Activated T-cell treated with anti-CD3 and anti-CD28 coated beads, Interleukin-2, amount 50 U/mL, for 72 hours (primary cell): Measurements from ENCODE around the gene LMAN2L. TPM values are rescaled to one million over a fixed set of nuclear protein-coding genes. Genes with fewer than 3 reads are reported as not detected.

Source experiments
- ATAC-seq, 2 donors: fragments of 150-1000 bp; cut with Tn5 transposase; replicated peaks in 1 of 2; 2 replicates each; pipeline ENCODE4 v1.10.0; 2021; ENCODE audit warnings: moderate library complexity in 2 of 2, mild to moderate bottlenecking in 1 of 2
- DNase-seq, 2 donors: peaks; one replicate each; pipeline ENCODE4 v3.0.0; 2021 to 2022; ENCODE audit warnings: mixed read lengths in 1 of 2
- H3K27ac Mint-ChIP-seq: one replicate; pipeline ENCODE4 v1.8.0; 2022; ENCODE audit warnings: mild to moderate bottlenecking, moderate library complexity, mixed read lengths
- H3K27me3 Mint-ChIP-seq: one replicate; pipeline ENCODE4 v1.8.0; 2022; ENCODE audit warnings: low read depth, mixed read lengths
- H3K36me3 Mint-ChIP-seq, 2 donors: one replicate each; pipeline ENCODE4 v1.8.0; 2022; ENCODE audit warnings: mixed read lengths in 2 of 2, mild to moderate bottlenecking in 1 of 2; ENCODE audit not compliant: insufficient read depth in 2 of 2
- H3K4me1 Mint-ChIP-seq: one replicate; pipeline ENCODE4 v1.8.0; 2022; ENCODE audit warnings: low read depth, mixed read lengths
- H3K4me3 Mint-ChIP-seq, 2 donors: one replicate each; pipeline ENCODE4 v1.8.0; 2022; ENCODE audit warnings: mild to moderate bottlenecking in 2 of 2, mixed read lengths in 2 of 2, moderate library complexity in 2 of 2
- H3K9me3 Mint-ChIP-seq, 2 donors: one replicate each; pipeline ENCODE4 v1.8.0; 2022; ENCODE audit warnings: mixed read lengths in 2 of 2
- total RNA-seq, 2 donors: library from RNA; stranded (reverse); gene quantifications; one replicate each; pipeline ENCODE4 v1.2.3, GENCODE V29; 2022

Gene LMAN2L
- total RNA-seq, 2 donors from 2014 or later: 7.8 to 8.0 TPM

DNA sequence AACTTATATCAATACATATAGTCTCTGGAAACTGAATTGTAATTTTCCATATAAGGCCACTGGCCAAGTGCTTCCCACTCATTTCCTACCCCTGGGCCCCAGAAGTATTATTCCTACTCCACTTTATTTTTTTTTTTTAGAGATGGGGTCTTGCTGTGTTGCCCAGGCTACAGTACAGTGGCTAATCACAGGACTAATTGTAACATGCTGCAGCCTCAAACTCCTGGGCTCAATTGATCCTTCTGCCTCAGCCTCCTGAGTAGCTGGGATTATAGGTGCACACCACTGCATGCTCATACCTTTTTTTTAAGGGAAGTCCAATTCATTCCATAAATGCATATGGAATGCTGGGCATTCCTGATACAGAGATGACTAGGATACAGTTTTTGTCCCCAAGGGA, 14.5 kb upstream of the LMAN2L start:
- Mint-ChIP-seq H3K4me1 (peaks cover under 1% of the 10 kb centered on the region), H3K36me3 (no peaks in the 10 kb centered on the region), H3K4me3 (no peak overlapping the region), H3K27me3 (no peaks in the 10 kb centered on the region), H3K27ac (no peak overlapping the region), H3K9me3 (no peaks in the 10 kb centered on the region)
- ATAC-seq (no peak), DNase-seq (no peak)

DNA sequence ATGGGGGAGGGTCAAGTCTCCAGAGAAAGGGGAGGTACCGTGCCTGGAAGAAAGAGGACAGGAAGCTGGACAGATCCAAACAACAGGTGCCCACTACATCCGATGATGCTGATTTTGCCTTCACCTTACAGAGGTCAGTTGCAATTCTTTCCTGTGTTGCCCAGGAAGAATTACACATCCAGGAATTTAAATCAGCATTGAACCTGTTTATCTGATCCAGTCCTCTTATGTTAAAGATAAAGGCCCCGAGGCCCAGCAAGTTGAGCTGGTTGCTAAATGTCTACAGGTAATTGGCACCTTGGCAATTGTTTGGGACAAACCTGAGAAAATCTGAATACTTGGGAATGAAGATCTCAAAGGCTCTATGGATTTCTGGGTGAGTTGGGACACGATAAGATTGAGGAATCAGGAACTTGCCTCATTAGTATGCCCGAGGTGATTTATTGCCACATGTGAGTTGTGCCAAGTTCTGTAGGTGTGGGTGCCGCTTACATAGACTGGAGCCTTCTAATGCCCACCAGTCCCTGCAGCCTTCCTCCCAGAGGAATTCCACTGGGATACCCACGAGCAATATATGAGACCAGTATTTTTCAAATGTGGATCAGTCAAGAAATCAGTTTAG, 13.9 kb upstream of the LMAN2L start:
- Mint-ChIP-seq H3K9me3 (no peaks in the 10 kb centered on the region), H3K4me1 (no peaks in the 10 kb centered on the region), H3K27me3 (no peaks in the 10 kb centered on the region), H3K27ac (no peak overlapping the region), H3K4me3 (no peak overlapping the region), H3K36me3 (no peaks in the 10 kb centered on the region)
- DNase-seq: no peak
- ATAC-seq: no peak

DNA sequence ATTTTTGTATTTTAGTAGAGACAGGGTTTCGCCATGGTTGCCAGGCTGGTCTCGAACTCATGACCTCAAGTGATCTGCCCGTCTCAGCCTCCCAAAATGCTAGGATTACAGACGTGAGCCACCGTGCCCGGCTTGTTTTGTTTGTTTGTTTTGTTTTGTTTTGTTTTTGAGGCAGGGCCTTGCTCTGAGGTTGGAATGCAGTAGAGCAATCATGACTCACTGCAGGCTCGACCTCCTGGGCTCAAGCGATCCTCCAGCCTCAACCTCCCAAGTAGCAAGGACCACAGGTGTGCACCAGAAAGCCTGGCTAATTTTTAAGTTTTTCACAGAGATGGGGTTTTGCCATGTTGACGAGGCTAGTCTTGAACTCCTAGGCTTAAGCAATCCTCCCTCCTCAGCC, 11.9 kb upstream of the LMAN2L start:
- Mint-ChIP-seq H3K27ac (no peak overlapping the region), H3K4me3 (no peak overlapping the region), H3K4me1 (no peaks in the 10 kb centered on the region), H3K27me3 (no peaks in the 10 kb centered on the region), H3K9me3 (no peaks in the 10 kb centered on the region), H3K36me3 (no peaks in the 10 kb centered on the region)
- no peak for ATAC-seq
- no peak for DNase-seq

DNA sequence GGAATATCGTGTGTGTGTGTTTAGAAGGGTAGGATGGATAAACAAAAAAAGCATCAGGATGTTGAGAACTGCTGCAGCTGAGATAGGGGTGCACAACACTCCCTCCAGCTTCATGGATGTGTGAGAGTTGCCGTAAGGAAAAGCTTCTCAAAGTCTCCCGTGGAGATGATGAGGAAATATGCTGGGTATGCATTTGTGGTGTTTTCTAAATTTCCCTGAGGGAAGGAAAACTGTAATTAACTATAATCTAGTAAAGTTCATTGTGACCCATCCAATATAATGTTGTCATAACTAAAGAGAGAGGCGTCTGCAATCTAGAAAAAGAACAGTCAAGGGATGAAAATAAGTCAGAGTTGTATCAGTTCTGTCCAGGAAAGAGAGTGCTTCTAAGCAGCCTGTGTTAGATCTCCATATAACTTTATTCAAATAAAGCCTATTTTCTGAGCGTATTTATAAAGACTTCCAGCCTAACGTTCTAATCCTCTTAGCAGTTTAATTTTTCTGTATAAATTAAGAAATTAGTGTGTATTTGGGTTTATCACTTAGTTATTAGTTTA, 7.3 kb upstream of the LMAN2L start:
- no peak overlapping the region for H3K27ac Mint-ChIP-seq
- ATAC-seq (no peak), DNase-seq (no peak)
- H3K9me3 Mint-ChIP-seq: no peaks in the 10 kb centered on the region
- H3K27me3 Mint-ChIP-seq: no peaks in the 10 kb centered on the region
- no peaks in the 10 kb centered on the region for H3K36me3 Mint-ChIP-seq
- no peaks in the 10 kb centered on the region for H3K4me1 Mint-ChIP-seq
- H3K4me3 Mint-ChIP-seq: no peak overlapping the region

DNA sequence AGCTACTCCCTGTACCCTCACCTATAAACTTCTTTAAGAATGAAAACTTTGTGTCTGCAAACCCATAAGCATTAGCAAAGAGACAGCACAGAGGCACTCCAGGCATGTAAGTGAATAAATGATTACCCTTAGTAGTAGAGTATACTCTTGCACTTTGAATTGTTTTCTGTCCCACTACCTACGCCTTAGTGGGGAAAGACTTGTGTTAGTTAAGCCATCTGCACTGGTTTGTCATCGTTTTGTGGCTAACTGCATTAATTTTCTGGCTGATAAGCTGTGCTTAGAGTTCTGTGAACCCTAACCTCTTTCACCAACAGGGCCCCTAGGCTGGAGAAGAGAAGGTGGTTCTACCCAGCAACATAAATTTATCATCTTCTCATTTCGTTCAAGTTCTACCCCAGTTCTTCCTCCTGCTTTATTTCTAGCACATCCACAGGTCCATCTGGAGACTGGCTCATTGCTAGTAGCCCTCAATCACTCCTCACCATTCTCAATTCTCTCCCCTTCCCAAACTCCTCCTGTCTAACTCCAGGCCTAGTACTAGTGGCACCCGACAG, 710 bp downstream of the LMAN2L start:
- H3K27me3 Mint-ChIP-seq: no peaks in the 10 kb centered on the region
- H3K9me3 Mint-ChIP-seq: no peaks in the 10 kb centered on the region
- H3K4me3 Mint-ChIP-seq: peak overlapping the region; percentile 93 to 96
- peaks cover 0 to 10% of the 10 kb centered on the region in 2 donors for H3K36me3 Mint-ChIP-seq
- H3K4me1 Mint-ChIP-seq: peaks cover 35% of the 10 kb centered on the region
- no peak for ATAC-seq
- H3K27ac Mint-ChIP-seq: peak overlapping the region; percentile 97
- no peak for DNase-seq

DNA sequence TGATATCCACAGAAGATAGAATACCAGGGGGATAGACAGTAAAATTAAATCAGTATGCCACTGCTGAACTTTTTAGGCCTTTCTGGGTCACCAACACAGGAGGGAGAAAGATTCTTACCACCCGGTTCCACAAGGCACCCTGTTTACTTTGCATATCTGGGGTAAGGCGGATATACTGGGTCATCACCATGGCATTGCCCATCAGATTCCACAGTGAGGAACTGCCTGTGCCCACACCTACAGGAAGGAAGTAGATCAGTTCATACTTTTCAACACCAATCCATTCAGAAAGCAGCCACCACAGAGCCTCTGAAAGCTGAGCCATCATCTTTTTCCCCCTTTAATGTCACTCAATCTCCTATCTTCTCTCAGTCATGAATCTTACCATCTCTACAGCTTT, 2.0 kb downstream of the LMAN2L start:
- Mint-ChIP-seq H3K27ac (no peak overlapping the region), H3K9me3 (no peaks in the 10 kb centered on the region), H3K36me3 (peaks cover 0 to 17% of the 10 kb centered on the region in 2 donors), H3K27me3 (no peaks in the 10 kb centered on the region), H3K4me3 (peak overlapping the region in 1 of 2 donors; percentile 2), H3K4me1 (peaks cover 35% of the 10 kb centered on the region)
- ATAC-seq (no peak), DNase-seq (no peak)

DNA sequence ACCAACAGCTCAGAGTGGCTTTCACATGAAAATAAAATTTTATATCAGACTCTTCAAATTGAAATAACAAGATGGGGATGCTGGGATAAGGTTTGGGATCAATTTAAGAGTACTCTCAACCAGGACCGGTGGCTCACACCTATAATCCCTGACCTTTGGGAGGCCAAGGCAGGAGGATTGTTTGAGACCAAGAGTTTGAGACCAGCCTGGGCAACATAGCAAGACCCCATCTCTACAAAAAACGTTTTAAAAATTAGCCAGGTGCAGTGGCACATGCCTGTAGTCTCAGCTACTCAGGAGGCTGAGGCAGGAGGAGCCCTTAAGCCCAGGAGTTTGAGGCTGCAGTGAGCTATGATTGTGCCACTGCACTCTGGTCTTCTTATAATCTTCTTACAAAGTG, 2.6 kb downstream of the LMAN2L start:
- H3K4me1 Mint-ChIP-seq: peaks cover 35% of the 10 kb centered on the region
- peaks cover 0 to 17% of the 10 kb centered on the region in 2 donors for H3K36me3 Mint-ChIP-seq
- no peak for DNase-seq
- no peak overlapping the region for H3K27ac Mint-ChIP-seq
- no peaks in the 10 kb centered on the region for H3K9me3 Mint-ChIP-seq
- no peak for ATAC-seq
- no peaks in the 10 kb centered on the region for H3K27me3 Mint-ChIP-seq
- no peak overlapping the region for H3K4me3 Mint-ChIP-seq

DNA sequence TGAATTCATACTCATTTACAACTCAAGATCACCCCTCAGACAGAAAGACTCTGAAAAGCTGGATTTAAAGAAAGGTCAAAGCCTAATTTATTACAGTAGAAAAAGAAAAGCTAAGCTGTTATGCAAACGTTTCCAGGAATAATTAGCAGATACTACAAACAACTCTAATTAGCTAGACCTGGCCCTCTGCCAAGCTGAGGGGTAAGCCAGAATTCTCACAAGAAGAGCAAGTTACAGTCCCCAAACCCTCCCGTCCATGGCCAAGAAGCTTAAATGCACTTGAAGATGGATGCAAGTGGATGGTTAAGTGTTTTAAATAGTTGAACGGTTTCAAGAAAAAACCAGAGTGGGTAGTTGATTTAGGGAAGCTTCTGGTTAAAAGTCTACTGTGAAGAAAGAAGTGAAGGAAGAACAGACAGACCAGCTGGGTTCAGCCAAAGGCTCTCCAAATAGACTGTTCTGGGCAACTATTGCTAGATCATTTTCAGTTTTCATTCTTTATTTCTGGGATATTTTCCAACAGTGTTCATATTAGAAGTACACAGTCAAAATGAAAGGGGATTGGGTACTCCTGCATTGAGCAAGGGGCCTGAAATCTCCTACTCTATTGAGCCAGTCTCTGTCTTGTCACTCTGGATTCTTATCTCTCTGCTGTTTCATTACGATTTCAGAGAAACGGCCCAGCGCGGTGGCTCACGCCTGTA, 4.8 kb downstream of the LMAN2L start:
- Mint-ChIP-seq H3K9me3 (no peaks in the 10 kb centered on the region), H3K4me1 (peaks cover 29% of the 10 kb centered on the region), H3K4me3 (no peak overlapping the region), H3K27me3 (no peaks in the 10 kb centered on the region), H3K36me3 (peaks cover 1 to 26% of the 10 kb centered on the region in 2 donors), H3K27ac (peak overlapping the region; percentile 13)
- DNase-seq: no peak
- no peak for ATAC-seq

DNA sequence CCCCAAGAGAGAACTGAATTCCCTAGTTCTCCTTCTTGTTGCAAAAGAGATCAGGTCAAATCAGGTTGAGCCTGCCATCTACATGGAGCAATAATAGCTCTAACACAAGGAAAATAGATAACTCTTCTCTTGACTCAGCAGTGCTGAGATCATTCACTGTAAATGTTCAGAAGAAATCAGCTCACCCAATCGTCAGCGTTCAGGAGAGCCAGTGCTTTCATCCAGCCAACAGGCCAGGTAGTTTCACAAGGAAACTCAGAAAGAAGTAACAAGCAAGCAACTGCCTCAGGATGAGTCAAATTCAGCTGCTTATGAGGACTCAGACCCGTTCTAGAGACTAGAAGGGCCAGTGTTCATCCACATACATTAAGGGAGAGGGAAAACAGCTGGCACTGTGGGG, 5.9 kb downstream of the LMAN2L start:
- no peaks in the 10 kb centered on the region for H3K9me3 Mint-ChIP-seq
- H3K4me1 Mint-ChIP-seq: peaks cover 18% of the 10 kb centered on the region
- ATAC-seq (peak in 1 of 2 donors; percentile 60), DNase-seq (no peak)
- no peak overlapping the region for H3K27ac Mint-ChIP-seq
- no peak overlapping the region for H3K4me3 Mint-ChIP-seq
- H3K27me3 Mint-ChIP-seq: no peaks in the 10 kb centered on the region
- H3K36me3 Mint-ChIP-seq: peaks cover 1 to 19% of the 10 kb centered on the region in 2 donors

DNA sequence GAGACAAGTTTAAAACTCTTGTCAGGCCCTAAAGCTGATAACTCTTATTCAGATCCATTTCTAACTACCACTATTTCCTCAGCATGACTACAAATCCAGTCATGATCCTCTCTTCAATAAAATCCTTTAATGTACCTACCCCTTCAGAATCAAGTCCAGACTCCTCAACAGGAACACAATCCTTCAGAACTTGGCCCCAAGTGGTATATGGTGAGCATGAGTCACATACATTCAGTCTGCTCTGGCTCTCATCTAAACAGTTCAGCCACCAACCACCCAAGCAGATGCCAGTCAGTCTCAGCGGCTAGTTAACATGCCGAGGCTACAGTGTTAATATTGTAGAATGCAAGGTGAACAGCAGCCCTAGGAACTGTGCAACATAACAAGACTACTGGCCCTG, 9.7 kb downstream of the LMAN2L start:
- Mint-ChIP-seq H3K36me3 (peaks cover 5 to 22% of the 10 kb centered on the region in 2 donors), H3K27ac (no peak overlapping the region)
- no peak for ATAC-seq

DNA sequence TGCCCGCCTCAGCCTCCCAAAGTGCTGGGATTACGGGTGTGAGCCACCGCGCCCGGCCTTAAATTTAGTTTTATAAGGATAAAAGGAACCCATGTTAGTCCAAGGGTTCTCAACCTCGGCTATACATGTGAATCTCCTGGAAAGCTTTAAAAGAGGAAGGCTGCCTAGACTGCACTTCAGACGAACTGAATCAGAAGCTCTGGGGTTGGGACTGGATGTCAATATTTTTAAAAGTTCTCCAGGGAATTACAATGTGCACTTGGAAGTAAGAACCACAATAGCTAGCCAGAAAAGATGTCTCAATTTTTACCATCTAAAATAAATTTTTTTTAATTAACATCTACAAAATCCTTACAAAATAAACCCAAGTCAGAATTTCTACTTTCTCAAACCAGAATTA, 10.1 kb downstream of the LMAN2L start:
- H3K27ac Mint-ChIP-seq: no peak overlapping the region
- H3K4me3 Mint-ChIP-seq: no peak overlapping the region
- no peaks in the 10 kb centered on the region for H3K4me1 Mint-ChIP-seq
- DNase-seq (no peak), ATAC-seq (no peak)
- H3K36me3 Mint-ChIP-seq: peaks cover 5 to 21% of the 10 kb centered on the region in 2 donors
- no peaks in the 10 kb centered on the region for H3K9me3 Mint-ChIP-seq
- H3K27me3 Mint-ChIP-seq: no peaks in the 10 kb centered on the region

More for the DNA sequence above, 9.7 kb downstream of the LMAN2L start:
- DNase-seq: no peak
- Mint-ChIP-seq H3K4me1 (peaks cover 1% of the 10 kb centered on the region), H3K4me3 (no peak overlapping the region), H3K27me3 (no peaks in the 10 kb centered on the region), H3K9me3 (no peaks in the 10 kb centered on the region)

DNA sequence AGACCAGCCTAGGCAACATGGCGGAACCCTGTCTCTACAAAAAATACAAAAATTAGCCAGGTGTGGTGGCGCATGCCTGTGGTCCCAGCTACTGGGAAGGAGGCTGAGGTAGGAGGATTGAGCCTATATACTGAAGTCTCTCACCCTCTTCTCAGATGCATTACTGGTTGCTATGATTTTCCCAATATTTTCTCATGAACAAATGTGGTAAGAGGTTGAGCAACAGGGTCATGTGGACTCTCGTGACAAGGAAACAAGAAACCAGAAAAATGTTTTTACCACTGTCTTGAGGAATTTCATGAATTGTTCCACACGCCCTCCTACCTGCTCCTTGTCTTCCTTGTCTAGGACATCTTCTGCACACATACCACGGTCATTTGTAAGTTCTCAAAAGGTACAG, 12.4 kb downstream of the LMAN2L start:
- Mint-ChIP-seq H3K27me3 (no peaks in the 10 kb centered on the region), H3K27ac (no peak overlapping the region), H3K4me3 (no peak overlapping the region), H3K36me3 (peaks cover 5 to 16% of the 10 kb centered on the region in 2 donors), H3K4me1 (no peaks in the 10 kb centered on the region), H3K9me3 (no peaks in the 10 kb centered on the region)
- ATAC-seq (no peak), DNase-seq (no peak)

DNA sequence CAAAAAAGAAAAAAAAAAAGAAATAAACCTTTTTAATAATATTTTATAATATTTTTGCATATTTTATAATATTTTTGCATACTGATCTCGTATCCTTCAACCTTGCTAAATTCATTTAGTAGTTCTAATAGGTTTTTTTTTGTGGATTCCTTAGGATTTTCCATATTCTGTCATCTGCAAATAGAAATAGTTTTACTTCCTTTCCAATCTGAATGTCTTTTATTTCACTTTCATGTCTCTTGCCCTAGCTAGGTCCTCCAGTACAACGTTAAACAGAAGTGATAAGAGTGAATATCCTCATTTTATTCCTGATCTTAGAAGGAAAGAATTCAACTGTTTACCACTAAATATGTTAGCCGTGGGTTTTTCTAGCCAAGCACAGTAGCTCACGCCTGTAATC, 13.7 kb downstream of the LMAN2L start:
- DNase-seq (no peak), ATAC-seq (no peak)
- H3K36me3 Mint-ChIP-seq: peaks cover 3 to 16% of the 10 kb centered on the region in 2 donors
- H3K9me3 Mint-ChIP-seq: no peaks in the 10 kb centered on the region
- no peak overlapping the region for H3K27ac Mint-ChIP-seq
- H3K4me3 Mint-ChIP-seq: no peak overlapping the region
- H3K4me1 Mint-ChIP-seq: no peaks in the 10 kb centered on the region
- no peaks in the 10 kb centered on the region for H3K27me3 Mint-ChIP-seq
